COR-L47 (cell line): ENCODE data around the gene TBL1X.
A peak's percentile ranks its signal among the peaks of the same experiment; 100 is the strongest.
"Not testable (repeated sequence)": the region's sequence is repeated elsewhere in the genome, so short reads cannot be mapped to it uniquely, and the experiment has no call there.

Experiments
- DNase-seq: peaks from one replicate; lab custom pipeline; 2025; lab: John Stamatoyannopoulos, UW

The TBL1X gene

GRCh38 chrX:9459186-9459748, 5.6 kb upstream of the TBL1X start:
- no peak for DNase-seq

- no peak for DNase-seq
Measured at GRCh38 chrX:9461087-9461486, 3.8 kb upstream of the TBL1X start.

- no peak for DNase-seq
Measured at GRCh38 chrX:9462456-9462855, 2.4 kb upstream of the TBL1X start.

- DNase-seq: no peak
Measured at GRCh38 chrX:9465380-9466123, 694 bp downstream of the TBL1X start.

GRCh38 chrX:9466124-9466495, 1.3 kb downstream of the TBL1X start:
- peak; percentile 11 for DNase-seq

GRCh38 chrX:9466736-9467135, 1.9 kb downstream of the TBL1X start:
- DNase-seq: no peak

- no peak for DNase-seq
Measured at GRCh38 chrX:9467146-9467545, 2.3 kb downstream of the TBL1X start.

- DNase-seq: no peak
Measured at GRCh38 chrX:9467751-9468150, 2.9 kb downstream of the TBL1X start.

GRCh38 chrX:9471571-9471985, 6.7 kb downstream of the TBL1X start:
- no peak for DNase-seq

GRCh38 chrX:9473708-9474107, 8.8 kb downstream of the TBL1X start:
- DNase-seq: no peak

- DNase-seq: not testable (repeated sequence)
Measured at GRCh38 chrX:9475417-9475816, 10.6 kb downstream of the TBL1X start.

GRCh38 chrX:9475984-9476383, 11.1 kb downstream of the TBL1X start:
- DNase-seq: no peak

- no peak for DNase-seq
Measured at GRCh38 chrX:9476810-9477575, 12.1 kb downstream of the TBL1X start.

GRCh38 chrX:9482408-9482807, 17.6 kb downstream of the TBL1X start:
- no peak for DNase-seq

- DNase-seq: no peak
Measured at GRCh38 chrX:9482837-9483236, 18.0 kb downstream of the TBL1X start.

GRCh38 chrX:9483376-9483775, 18.5 kb downstream of the TBL1X start:
- no peak for DNase-seq

GRCh38 chrX:9486786-9487387, 22.0 kb downstream of the TBL1X start:
- no peak for DNase-seq

GRCh38 chrX:9488586-9488985, 23.7 kb downstream of the TBL1X start:
- no peak for DNase-seq

GRCh38 chrX:9489234-9489633, 24.4 kb downstream of the TBL1X start:
- DNase-seq: no peak

- DNase-seq: no peak
Measured at GRCh38 chrX:9492901-9493300, 28.0 kb downstream of the TBL1X start.

GRCh38 chrX:9493936-9494335, 29.1 kb downstream of the TBL1X start:
- no peak for DNase-seq

- no peak for DNase-seq
Measured at GRCh38 chrX:9494771-9495170, 29.9 kb downstream of the TBL1X start.

- no peak for DNase-seq
Measured at GRCh38 chrX:9495496-9495895, 30.6 kb downstream of the TBL1X start.
